Fibroblast of lung (primary cell): ENCODE measurements around the gene ARSJ.

Experiments
- EZH2 ChIP-seq: IDR thresholded peaks from 2 replicates; pipeline ENCODE4 v1.5.1; 2012; ENCODE audit warnings: low read length, control low read depth, mild to moderate bottlenecking; ENCODE audit errors: missing control alignments
- TF ChIP-seq, protein P1 (sequence below), 2 donors: IDR thresholded peaks in 1 of 2; conservative IDR thresholded peaks in 1 of 2; 1 replicate in 1 of 2; 2 replicates in 1 of 2; pipeline ENCODE4 v1.5.1; 2011 to 2012; ENCODE audit warnings: low read length in 2 of 2, control low read depth in 1 of 2, inconsistent platforms in 1 of 2, low read depth in 1 of 2, mild to moderate bottlenecking in 1 of 2

DNA sequence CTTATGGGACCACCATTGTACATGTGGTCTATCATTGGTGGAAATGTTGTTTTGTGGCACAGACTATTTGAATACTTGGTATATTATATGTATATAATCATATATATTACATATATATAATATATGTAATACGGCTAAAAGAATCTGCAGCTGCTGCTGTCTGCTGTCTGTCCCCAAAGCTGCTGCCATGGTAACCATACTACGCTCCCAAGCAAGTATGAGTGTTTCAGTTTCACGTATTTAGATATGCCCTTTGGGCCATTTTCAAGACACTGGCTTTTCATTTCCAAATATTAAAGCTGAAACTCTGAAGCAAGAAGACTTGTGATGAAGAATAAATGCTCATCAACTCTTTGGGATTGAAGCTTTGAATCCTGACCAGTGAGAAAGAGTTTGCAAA, 42.0 kb upstream of the ARSJ start:
- TF ChIP-seq, protein P1, sequence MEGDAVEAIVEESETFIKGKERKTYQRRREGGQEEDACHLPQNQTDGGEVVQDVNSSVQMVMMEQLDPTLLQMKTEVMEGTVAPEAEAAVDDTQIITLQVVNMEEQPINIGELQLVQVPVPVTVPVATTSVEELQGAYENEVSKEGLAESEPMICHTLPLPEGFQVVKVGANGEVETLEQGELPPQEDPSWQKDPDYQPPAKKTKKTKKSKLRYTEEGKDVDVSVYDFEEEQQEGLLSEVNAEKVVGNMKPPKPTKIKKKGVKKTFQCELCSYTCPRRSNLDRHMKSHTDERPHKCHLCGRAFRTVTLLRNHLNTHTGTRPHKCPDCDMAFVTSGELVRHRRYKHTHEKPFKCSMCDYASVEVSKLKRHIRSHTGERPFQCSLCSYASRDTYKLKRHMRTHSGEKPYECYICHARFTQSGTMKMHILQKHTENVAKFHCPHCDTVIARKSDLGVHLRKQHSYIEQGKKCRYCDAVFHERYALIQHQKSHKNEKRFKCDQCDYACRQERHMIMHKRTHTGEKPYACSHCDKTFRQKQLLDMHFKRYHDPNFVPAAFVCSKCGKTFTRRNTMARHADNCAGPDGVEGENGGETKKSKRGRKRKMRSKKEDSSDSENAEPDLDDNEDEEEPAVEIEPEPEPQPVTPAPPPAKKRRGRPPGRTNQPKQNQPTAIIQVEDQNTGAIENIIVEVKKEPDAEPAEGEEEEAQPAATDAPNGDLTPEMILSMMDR (conservative IDR thresholded peaks at IDR 0.05 in 1 of 2, IDR thresholded peaks at IDR 0.05 in 1 of 2; ENCODE audit: low read depth in 1 of 2, low read length in 2 of 2) = no peak
- TF ChIP-seq EZH2 = no peak
